ENCODE data around the gene ATP10A.

ATP10A gene

DNA sequence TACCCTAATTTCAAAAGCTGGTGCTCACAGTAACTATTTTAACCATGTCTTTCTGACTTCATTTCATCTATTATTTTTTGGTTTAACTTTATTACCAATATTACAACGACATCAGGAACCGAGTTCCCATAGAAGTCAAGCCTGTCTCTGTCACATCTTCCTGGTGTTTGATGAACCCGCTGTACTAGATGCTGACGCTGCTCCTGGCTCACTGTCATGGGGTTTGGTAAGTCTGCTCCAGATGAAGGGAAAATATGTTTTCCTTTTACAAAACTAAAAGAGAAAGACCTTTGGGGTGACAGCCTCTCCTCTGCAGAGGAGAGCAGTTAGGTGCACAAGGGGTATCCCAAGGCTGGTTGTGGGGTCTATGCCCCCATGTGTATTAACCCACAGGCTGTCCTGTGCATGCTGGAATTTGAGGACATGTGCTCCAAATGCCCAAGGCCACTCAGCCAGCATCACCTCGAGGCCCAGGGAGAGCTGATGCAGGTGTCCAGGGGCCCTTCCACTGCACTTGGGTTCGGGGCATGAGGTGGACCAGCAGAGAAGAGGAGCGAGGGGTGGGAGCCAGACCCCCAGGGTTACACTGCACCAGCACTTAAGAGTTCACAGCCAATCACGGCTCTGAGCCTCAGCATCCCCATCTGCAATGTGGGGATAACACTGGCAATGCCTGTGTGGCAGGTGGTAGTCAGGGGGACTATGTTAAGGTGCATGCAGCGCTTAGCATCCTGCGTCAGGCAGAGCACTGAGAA, 62.2 kb downstream of the ATP10A start:
- Histone ChIP-seq H2BK120ac (ENCODE audit: low read depth, low read length) (no peak overlapping the region), H2BK12ac (ENCODE audit: low read length) (no peak overlapping the region), H3K27me3 (ENCODE audit: control insufficient read depth in 3 of 3, insufficient read depth in 3 of 3, low read depth in 1 of 3, low read length in 3 of 3) (peaks cover 0 to 3% (median 0%) of the 10 kb centered on the region in 3 experiments), H2BK5ac (ENCODE audit: low read length) (no peak overlapping the region), H3K18ac (ENCODE audit: low read length) (peak overlapping the region; percentile 21), H2AK5ac (ENCODE audit: low read depth, low read length) (no peak overlapping the region), H3K27ac (replicated peaks; ENCODE audit: low read length) (no peak overlapping the region), H3K4me1 (ENCODE audit: control insufficient read depth in 2 of 2, insufficient read depth in 1 of 2, low read depth in 1 of 2, low read length in 2 of 2) (peaks cover 0 to 4% of the 10 kb centered on the region in 2 donors), H3K23ac (ENCODE audit: low read depth, low read length, poor library complexity) (peak overlapping the region; percentile 1), H2BK15ac (ENCODE audit: low read length) (no peak overlapping the region), H3K4ac (ENCODE audit: low read length) (no peak overlapping the region), H3K79me1 (ENCODE audit: low read depth, low read length) (no peaks in the 10 kb centered on the region), H3K36me3 (replicated peaks in 1 of 2; ENCODE audit: control insufficient read depth in 2 of 2, insufficient read depth in 2 of 2, low read length in 2 of 2) (no peaks in the 10 kb centered on the region), H3K9ac (ENCODE audit: low read depth, low read length, poor library complexity) (no peak overlapping the region), H4K8ac (ENCODE audit: low read depth, low read length) (no peak overlapping the region), H3K9me3 (replicated peaks in 1 of 2; ENCODE audit: control insufficient read depth in 2 of 2, insufficient read depth in 1 of 2, low read depth in 1 of 2, low read length in 2 of 2) (no peaks in the 10 kb centered on the region), H3K4me2 (ENCODE audit: insufficient read depth, low read length, poor library complexity, severe bottlenecking) (no peak overlapping the region), H2AFZ (ENCODE audit: low read length) (no peak overlapping the region), H3K4me3 (ENCODE audit: low read length in 2 of 2) (no peak overlapping the region), H4K91ac (ENCODE audit: low read depth, low read length, poor library complexity) (no peak overlapping the region), H3K14ac (ENCODE audit: low read length) (no peak overlapping the region)
- DNase-seq (ENCODE audit: low spot score) = no peak
- no CpG with 5 or more reads among the region's 10 CpGs for WGBS, 2 donors (ENCODE audit: extremely low coverage in 2 of 2, insufficient read length in 2 of 2, insufficient replicate concordance in 1 of 2)

DNA sequence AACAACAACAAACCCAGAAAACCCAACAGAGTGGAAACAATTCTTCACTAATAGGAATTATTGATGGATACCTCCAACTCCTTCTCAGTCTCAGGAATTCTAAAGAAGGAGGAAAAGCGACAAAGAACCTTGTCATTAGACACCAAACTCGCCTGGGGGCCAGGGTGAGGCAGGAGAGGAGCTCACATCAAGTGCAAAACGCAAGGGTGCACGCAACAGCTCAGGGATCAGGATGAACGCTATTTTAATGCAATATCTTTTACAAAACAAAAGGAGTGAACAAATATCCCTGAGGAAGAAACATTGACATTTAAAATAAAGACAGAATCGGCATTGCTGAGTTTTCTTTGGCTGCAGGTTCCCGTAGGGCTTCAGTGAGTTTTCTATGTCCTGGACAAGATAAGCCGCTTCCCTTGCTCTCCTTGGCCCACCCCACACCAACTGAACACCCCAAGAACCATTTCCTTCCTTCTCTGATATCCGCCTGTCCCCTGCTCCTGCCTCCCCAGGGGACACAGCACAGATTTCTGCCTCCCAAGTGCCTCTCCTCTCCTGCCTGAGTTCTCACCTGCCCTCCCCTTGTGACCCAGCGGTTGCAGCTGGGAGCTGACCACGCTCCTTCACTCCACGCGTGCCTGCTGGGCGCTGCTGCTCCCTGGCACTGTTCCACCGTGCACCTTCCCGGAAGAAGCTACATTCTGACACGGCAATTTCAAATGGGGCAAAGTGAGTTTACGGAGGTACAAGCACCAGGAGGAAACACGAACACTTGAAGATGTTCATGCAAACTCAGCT, 63.0 kb downstream of the ATP10A start:
- Histone ChIP-seq H3K27ac (replicated peaks; ENCODE audit: low read length) (no peak overlapping the region), H3K27me3 (ENCODE audit: control insufficient read depth in 3 of 3, insufficient read depth in 3 of 3, low read depth in 1 of 3, low read length in 3 of 3) (peaks cover 0 to 3% (median 0%) of the 10 kb centered on the region in 3 experiments), H3K4me2 (ENCODE audit: insufficient read depth, low read length, poor library complexity, severe bottlenecking) (no peak overlapping the region), H2BK12ac (ENCODE audit: low read length) (peak overlapping the region; percentile 28), H2BK5ac (ENCODE audit: low read length) (no peak overlapping the region), H2BK120ac (ENCODE audit: low read depth, low read length) (no peak overlapping the region), H2AFZ (ENCODE audit: low read length) (no peak overlapping the region), H4K91ac (ENCODE audit: low read depth, low read length, poor library complexity) (no peak overlapping the region), H3K4me1 (ENCODE audit: control insufficient read depth in 2 of 2, insufficient read depth in 1 of 2, low read depth in 1 of 2, low read length in 2 of 2) (peaks cover 0 to 4% of the 10 kb centered on the region in 2 donors), H3K4ac (ENCODE audit: low read length) (no peak overlapping the region), H3K14ac (ENCODE audit: low read length) (no peak overlapping the region), H2BK15ac (ENCODE audit: low read length) (no peak overlapping the region), H4K8ac (ENCODE audit: low read depth, low read length) (no peak overlapping the region), H3K79me1 (ENCODE audit: low read depth, low read length) (no peaks in the 10 kb centered on the region), H3K9ac (ENCODE audit: low read depth, low read length, poor library complexity) (no peak overlapping the region), H3K36me3 (replicated peaks in 1 of 2; ENCODE audit: control insufficient read depth in 2 of 2, insufficient read depth in 2 of 2, low read length in 2 of 2) (no peaks in the 10 kb centered on the region), H3K18ac (ENCODE audit: low read length) (peak overlapping the region; percentile 73), H3K4me3 (ENCODE audit: low read length in 2 of 2) (peak overlapping the region in 1 of 2 donors; percentile 59), H2AK5ac (ENCODE audit: low read depth, low read length) (peak overlapping the region; percentile 36), H3K9me3 (replicated peaks in 1 of 2; ENCODE audit: control insufficient read depth in 2 of 2, insufficient read depth in 1 of 2, low read depth in 1 of 2, low read length in 2 of 2) (no peaks in the 10 kb centered on the region), H3K23ac (ENCODE audit: low read depth, low read length, poor library complexity) (peak overlapping the region; percentile 87)
- no peak for DNase-seq (ENCODE audit: low spot score)
- WGBS, 2 donors (ENCODE audit: extremely low coverage in 2 of 2, insufficient read length in 2 of 2, insufficient replicate concordance in 1 of 2) = no CpG with 5 or more reads among the region's 19 CpGs

DNA sequence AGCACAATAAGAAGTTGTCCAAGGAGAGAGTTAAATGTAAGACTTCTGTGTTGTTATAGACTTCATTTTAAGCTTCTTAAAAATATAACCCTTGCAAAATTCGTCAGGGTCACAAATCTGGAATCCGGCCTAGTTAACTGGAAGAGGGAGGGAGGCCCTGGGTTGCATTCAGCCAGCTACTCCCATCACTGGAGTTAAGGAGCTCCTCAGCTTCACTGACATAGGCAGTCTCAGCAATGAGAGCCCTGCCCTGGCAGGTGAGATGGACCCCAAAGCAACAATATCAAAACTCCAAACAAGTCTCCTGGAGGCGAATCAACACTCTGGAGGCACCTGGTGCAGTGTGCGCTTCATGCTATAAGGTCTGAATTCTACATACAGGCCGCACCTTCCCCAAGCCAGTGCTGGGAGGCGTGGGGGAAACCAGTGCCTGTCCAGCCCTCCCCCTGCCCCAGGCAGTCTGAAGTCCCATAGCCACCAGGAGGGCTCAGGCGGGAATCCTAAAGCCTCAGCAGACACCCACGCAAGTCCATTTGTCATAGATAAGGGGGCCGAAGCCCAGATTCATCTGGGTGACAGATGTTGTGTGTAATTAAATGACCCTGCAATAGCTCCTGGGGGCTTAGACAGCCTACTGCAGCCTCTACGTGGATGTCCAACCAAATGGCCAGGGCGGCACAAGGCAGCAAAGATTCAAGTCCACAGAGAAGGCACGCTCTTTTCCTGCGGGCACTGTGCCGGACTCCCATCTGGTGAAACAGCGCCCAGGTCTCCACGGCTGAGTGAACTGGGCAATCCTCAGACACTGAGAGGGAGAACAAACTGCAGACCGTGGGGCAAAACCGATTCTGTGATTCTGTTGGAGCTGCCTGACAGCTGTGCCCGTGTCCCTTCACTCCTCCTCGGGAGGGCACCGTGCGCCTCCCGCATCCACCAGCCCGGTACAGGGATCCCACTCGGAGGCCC, 64.9 kb downstream of the ATP10A start:
- peaks cover 0 to 4% of the 10 kb centered on the region in 2 donors for H3K4me1 ChIP-seq (ENCODE audit: control insufficient read depth in 2 of 2, insufficient read depth in 1 of 2, low read depth in 1 of 2, low read length in 2 of 2)
- no peak overlapping the region for H3K23ac ChIP-seq (ENCODE audit: low read depth, low read length, poor library complexity)
- H3K18ac ChIP-seq (ENCODE audit: low read length) = peak overlapping the region; percentile 16
- H2AK5ac ChIP-seq (ENCODE audit: low read depth, low read length) = no peak overlapping the region
- H3K4ac ChIP-seq (ENCODE audit: low read length) = no peak overlapping the region
- WGBS, 2 donors (ENCODE audit: extremely low coverage in 2 of 2, insufficient read length in 2 of 2, insufficient replicate concordance in 1 of 2) = no CpG with 5 or more reads among the region's 25 CpGs
- H2BK120ac ChIP-seq (ENCODE audit: low read depth, low read length) = no peak overlapping the region
- H3K9me3 ChIP-seq (replicated peaks in 1 of 2; ENCODE audit: control insufficient read depth in 2 of 2, insufficient read depth in 1 of 2, low read depth in 1 of 2, low read length in 2 of 2) = no peaks in the 10 kb centered on the region
- no peaks in the 10 kb centered on the region for H3K79me1 ChIP-seq (ENCODE audit: low read depth, low read length)
- no peaks in the 10 kb centered on the region for H3K36me3 ChIP-seq (replicated peaks in 1 of 2; ENCODE audit: control insufficient read depth in 2 of 2, insufficient read depth in 2 of 2, low read length in 2 of 2)
- no peak overlapping the region for H4K91ac ChIP-seq (ENCODE audit: low read depth, low read length, poor library complexity)
- H4K8ac ChIP-seq (ENCODE audit: low read depth, low read length) = no peak overlapping the region
- H3K4me3 ChIP-seq (ENCODE audit: low read length in 2 of 2) = no peak overlapping the region
- H2AFZ ChIP-seq (ENCODE audit: low read length) = no peak overlapping the region
- no peak overlapping the region for H3K9ac ChIP-seq (ENCODE audit: low read depth, low read length, poor library complexity)
- H3K4me2 ChIP-seq (ENCODE audit: insufficient read depth, low read length, poor library complexity, severe bottlenecking) = no peak overlapping the region
- DNase-seq (ENCODE audit: low spot score) = no peak
- H3K27me3 ChIP-seq (ENCODE audit: control insufficient read depth in 3 of 3, insufficient read depth in 3 of 3, low read depth in 1 of 3, low read length in 3 of 3) = no peaks in the 10 kb centered on the region
- H2BK15ac ChIP-seq (ENCODE audit: low read length) = no peak overlapping the region
- H2BK5ac ChIP-seq (ENCODE audit: low read length) = no peak overlapping the region
- no peak overlapping the region for H3K27ac ChIP-seq (replicated peaks; ENCODE audit: low read length)
- H2BK12ac ChIP-seq (ENCODE audit: low read length) = no peak overlapping the region
- H3K14ac ChIP-seq (ENCODE audit: low read length) = no peak overlapping the region
